ENCODE results near the gene CLIC5.

CLIC5 gene

GRCh38 chr6:45892196-45892595 is 123.5 kb downstream of the CLIC5 start:
- no peak for DNase-seq

- DNase-seq, result no peak
These were observed 128.9 kb downstream of the CLIC5 start for GRCh38 chr6:45886776-45887175.

- DNase-seq, result no peak
These were observed 131.3 kb downstream of the CLIC5 start for GRCh38 chr6:45884336-45884735.

- DNase-seq, result no peak
These were observed 133.0 kb downstream of the CLIC5 start for GRCh38 chr6:45882671-45883070.

- DNase-seq, result no peak
These were observed 133.8 kb downstream of the CLIC5 start for GRCh38 chr6:45881705-45882467.

GRCh38 chr6:45880676-45881075 is 135.0 kb downstream of the CLIC5 start:
- DNase-seq, result no peak

GRCh38 chr6:45880159-45880558 is 135.5 kb downstream of the CLIC5 start:
- peak; percentile 72 for DNase-seq

- no peak for DNase-seq
These were observed 137.6 kb downstream of the CLIC5 start for GRCh38 chr6:45877970-45878590.

- no peak for DNase-seq
These were observed 142.8 kb downstream of the CLIC5 start for GRCh38 chr6:45872827-45873365.

GRCh38 chr6:45870531-45870930 is 145.1 kb downstream of the CLIC5 start:
- DNase-seq, result peak; percentile 19

- DNase-seq, result peak; percentile 11
These were observed 151.0 kb downstream of the CLIC5 start for GRCh38 chr6:45864651-45865050.

GRCh38 chr6:45858691-45859090 is 157.0 kb downstream of the CLIC5 start:
- DNase-seq, result no peak

- no peak for DNase-seq
These were observed 157.8 kb downstream of the CLIC5 start for GRCh38 chr6:45857827-45858226.

GRCh38 chr6:45855642-45856394 is 159.8 kb downstream of the CLIC5 start:
- no peak for DNase-seq

- DNase-seq, result no peak
These were observed 161.4 kb downstream of the CLIC5 start for GRCh38 chr6:45854149-45854742.

GRCh38 chr6:45851034-45851400 is 164.6 kb downstream of the CLIC5 start:
- DNase-seq, result no peak

GRCh38 chr6:45850378-45851033 is 165.2 kb downstream of the CLIC5 start:
- DNase-seq, result no peak

GRCh38 chr6:45845567-45845966 is 170.1 kb downstream of the CLIC5 start:
- peak; percentile 43 for DNase-seq

- no peak for DNase-seq
These were observed 170.7 kb downstream of the CLIC5 start for GRCh38 chr6:45844986-45845385.

GRCh38 chr6:45843848-45844521 is 171.7 kb downstream of the CLIC5 start:
- DNase-seq, result no peak

GRCh38 chr6:45841062-45841461 is 174.6 kb downstream of the CLIC5 start:
- no peak for DNase-seq

GRCh38 chr6:45838996-45839395 is 176.7 kb downstream of the CLIC5 start:
- DNase-seq, result no peak

Data from fibroblast of skin of back (primary cell).